NCI-H1092 (cell line): ENCODE data around the gene TNFRSF1B.

Experiments
- DNase-seq: peaks from one replicate; lab custom pipeline; 2025; lab: John Stamatoyannopoulos, UW

Gene TNFRSF1B

DNA sequence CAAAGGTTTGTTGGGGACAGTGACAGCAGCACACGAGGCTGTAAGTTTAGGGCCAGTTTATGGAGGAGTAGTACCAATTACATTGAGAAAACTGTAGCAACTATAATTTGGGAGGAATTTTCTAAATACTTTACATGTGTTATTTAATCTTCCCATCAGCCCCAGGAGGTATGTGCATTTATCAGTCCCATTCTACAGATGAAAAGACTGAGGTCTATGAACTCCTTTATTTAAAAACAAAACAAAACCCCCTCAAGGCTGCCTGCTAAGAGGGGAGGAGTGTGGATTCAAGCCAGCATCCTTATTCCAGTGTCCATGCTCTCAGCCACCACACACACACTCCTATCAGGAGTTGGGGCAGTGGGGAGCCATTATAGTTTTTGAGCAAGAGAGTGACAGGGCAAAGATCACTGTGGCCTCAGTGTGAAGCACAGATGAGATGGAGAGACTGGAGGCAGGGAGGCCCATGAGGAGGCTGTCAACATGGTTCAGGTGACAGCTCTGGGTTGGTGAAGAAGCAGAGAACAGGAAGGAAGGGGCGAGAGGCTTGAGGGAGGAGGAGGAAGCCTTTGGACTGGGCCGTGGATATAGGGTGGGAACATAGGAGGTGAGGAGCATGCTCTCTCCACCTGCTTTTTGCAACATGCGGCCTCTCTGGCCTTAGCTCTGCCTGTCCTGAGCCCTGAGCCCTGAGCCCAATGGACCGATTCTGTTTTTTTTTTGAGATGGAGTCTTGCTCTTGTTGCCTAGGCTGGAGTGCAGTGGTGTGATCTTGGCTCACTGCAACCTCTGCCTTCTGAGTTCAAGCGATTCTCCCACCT, 9.7 kb downstream of the TNFRSF1B start:
- DNase-seq = no peak

DNA sequence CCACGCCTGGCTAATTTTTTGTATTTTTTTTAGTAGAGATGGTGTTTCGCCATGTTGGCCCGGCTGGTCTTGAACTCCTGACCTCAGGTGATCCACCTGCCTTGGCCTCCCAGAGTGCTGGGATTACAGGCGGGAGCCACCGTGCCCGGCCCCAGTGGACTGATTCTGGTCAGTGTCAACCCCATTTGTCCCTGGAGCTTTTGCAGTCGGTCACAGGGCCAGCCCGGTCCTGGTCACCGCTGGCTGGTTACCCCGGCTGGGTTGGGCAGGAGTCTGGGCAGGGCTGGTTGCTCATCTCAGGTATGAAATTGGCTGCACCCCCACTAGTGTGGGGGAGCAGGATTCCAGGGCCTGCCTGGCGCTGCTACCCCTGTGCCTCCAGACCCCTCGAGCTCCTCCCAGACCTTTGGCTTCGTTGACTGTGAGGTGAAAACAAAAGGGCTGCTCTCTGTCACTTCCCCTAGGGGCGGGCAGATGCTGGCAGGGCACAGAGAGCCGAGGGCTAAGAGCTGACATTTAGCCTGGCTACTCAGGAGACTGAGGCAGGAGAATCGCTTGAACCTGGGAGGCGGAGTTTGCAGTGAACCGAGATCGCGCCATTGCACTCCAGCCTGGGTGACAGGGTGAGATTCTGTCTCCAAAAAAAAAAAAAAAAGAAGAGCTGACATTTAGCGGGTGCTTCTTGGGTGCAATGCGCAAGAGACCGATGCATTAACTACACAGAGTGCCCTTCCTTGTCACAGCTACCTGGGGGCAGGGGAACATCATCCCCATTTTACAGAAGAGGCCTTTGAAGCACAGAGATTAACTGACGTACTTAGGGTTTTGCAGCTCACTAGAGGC, 10.6 kb downstream of the TNFRSF1B start:
- DNase-seq = no peak

- DNase-seq = no peak
These were observed 11.2 kb downstream of the TNFRSF1B start for GRCh38 chr1:12177999-12178441.

DNA sequence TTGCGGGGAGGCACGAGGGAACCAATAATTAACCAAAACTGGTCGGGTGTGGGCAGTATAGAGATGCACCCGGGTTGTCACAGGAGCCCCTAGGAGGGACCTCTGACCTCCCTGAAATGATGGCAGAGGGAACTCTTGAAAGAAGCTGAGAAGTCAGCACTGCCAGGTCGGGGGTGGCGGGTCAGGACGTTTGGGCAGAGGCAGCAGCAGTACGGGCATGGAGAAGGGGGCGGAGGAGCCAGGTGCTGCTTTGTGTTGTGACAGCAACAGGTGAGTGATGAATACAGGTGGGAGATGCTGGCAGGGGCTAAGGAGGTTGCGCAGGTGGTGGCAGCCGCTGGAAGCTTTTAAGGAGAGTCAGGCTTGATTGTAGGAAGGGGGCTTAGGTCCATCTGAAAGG, 11.7 kb downstream of the TNFRSF1B start:
- DNase-seq = no peak

DNA sequence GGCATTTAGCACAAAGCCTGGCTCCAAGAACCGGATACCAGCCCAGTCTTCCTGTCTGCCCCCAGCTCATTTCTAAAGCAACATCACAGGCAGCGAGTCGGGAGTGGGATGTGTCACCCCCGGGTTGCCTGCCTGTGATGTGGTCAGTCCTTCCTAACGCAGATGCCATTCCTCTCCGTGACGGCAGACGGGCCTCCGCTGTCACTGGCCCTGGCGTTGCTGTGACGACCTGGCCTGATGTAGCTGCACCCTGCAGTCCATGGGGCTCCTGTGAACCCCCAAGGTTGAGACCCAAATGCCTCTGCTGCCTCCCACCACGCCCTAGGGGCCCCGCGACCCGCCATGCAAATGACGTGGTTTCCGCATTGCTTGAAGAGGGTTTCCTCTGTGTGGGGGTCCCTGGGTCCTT, 12.3 kb downstream of the TNFRSF1B start:
- DNase-seq = no peak

GRCh38 chr1:12179676-12180075, 12.9 kb downstream of the TNFRSF1B start:
- DNase-seq = no peak

DNA sequence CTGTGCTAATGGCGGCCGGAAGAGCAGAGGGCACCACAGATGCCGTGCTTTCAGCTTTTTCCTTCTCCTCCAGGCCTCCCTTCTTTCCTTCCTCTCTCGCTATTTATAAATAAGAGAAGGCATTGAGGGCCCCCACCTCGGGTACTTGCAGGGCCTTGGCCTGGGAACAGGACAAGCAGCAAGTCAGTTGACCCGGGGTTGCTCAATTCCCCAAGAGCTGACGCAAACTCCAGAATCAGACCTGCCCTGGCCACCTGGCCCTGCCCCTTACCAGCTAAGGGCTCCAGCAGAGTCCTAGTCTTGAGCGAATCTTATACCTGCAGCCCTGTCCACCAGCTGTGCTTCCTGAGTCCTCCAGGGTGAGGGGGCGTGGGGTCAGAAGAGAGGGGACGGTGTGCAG, 13.5 kb downstream of the TNFRSF1B start:
- no peak for DNase-seq

- no peak for DNase-seq
These were observed 14.1 kb downstream of the TNFRSF1B start for GRCh38 chr1:12180903-12181302.

DNA sequence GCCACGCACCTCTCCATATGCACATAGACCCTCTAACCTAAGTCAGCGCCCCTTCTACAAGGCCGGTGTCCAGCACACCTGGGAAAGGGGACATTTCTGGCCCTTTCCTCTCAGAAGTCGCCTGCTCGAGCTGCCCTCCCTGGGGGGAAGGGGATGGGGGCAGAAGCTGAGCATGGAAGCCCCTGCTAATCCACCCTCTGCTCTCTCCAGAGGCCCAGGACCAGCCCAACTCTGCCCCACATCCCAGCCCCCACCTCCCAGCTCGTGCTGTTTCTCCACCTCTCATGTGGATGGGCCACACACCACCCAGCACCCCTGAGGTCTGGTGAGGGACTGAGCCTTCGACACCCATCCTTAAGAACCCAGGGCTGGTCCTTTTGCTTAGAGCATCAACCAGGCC, 14.8 kb downstream of the TNFRSF1B start:
- no peak for DNase-seq

DNA sequence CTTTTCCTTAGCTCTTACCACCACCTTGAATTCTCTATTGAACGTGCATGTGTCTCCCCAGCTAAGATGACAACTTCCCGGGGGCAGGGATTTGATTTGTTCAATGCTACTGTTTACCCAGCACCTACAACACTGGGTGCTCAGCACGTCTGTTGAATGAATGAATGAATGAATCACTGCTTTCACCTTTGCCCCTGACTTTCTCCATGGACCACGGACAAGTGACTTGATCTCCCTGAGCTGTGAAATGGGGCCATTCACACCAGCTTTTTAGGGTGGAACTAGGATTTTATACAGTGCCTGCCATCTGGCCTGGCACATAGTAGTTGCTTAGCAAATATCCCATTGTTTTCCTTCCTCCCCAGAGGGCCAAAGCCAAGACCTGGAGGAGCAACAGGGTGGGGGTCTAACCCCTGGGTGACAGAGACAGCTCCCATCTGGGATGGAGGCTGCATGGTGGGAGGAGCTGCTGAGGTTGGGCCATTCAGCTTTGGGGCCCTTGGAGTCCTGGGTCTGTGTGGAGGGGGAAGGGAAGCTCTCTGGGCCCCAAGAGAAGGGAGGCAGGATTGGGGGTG, 15.7 kb downstream of the TNFRSF1B start:
- no peak for DNase-seq

GRCh38 chr1:12183095-12183794, 16.5 kb downstream of the TNFRSF1B start:
- no peak for DNase-seq

DNA sequence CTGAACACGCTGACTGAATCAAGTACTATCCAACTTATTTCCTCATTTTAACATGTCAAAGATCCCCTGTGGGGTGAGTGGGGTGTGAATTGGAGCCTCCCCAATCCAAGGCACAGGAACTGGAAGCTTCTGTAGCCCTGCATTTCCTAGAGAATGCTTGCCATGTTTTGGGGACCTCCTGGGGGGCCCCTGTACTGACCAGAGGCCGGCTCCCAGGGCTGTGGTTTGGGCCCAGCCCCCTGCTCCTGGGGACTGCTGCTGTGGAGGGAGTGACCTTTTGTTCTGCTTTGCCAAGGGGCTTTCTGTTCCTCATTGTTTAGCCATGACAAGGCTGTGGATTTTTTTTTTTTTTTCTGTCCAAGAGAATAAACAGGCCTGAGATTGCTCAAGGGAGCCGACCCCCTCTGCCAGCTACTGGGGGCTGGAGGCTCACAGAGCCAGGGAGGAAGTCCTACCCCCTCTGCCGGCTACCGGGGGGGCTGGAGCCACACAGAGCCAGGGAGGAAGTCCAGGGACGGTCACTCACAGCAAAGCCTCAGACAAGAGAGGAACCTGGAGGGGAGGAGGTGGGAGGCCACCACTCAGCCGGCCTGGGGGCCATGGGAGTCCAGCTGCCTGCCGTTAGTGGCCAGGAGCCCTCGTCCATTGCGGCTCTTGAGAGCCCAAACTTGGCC, 17.4 kb downstream of the TNFRSF1B start:
- no peak for DNase-seq

GRCh38 chr1:12185036-12185917, 18.5 kb downstream of the TNFRSF1B start:
- no peak for DNase-seq

- no peak for DNase-seq
These were observed 19.3 kb downstream of the TNFRSF1B start for GRCh38 chr1:12185918-12186678.

DNA sequence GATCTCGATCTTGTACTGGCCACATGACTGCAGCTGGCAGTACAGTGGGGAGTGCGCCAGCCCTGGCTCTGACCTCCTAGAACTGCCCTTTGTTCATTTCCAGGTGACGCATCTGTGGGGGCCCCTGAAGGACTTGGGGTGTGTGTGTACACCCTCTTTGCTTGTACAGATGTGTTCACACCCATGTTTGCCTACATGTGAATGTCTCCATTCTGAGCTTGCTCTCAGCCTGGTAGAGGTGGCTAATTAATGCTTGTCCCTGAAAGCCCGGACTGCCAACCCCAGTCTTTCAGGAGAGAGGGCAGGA, 19.8 kb downstream of the TNFRSF1B start:
- no peak for DNase-seq

DNA sequence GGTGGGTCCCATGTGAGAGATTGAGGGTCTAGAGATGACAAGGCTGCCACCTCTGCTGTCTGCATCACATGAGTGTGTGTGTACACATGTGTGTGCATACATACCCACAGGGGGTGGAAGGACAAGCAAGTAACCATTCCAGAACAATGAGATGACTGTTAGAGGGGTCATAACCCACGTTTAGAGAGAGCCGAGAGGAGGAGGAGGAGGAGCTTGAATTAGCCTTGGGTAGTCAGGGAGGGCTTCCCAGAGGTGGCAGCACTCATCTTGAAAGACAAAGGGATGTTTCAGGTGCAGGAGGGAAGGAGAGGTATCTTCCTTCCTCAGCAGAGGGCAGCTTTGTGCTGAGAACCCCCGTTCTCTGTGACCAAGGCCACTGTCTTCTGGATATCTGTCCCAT, 21.3 kb downstream of the TNFRSF1B start:
- DNase-seq = no peak

DNA sequence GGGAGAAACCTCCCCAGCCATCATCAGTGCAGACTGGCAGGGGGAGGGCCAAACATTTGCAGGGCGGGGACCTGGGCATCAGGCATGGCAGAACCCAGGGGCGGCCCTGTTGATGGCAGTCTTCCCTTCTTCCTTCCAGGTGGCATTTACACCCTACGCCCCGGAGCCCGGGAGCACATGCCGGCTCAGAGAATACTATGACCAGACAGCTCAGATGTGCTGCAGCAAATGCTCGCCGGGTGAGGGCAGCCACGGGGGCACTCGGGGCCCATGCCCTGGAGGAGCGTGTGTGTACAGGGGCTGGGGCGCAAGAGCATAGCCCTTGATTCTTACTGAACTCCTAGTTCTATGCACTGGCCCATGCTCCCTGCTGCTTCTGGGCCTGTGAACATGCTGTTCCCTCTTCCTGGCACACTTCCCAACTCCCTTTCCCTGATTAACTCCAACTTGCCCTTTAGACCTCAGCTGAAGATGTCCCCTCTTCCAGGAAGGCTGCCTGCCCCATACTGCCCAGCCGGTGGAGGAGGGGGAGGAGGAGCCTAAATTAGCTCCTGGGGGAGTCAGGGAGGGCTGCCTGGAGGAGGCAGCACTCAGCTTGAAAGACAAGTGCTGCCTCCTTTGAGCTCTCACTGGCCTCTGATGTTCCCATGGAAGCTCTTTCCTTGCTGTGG, 22.0 kb downstream of the TNFRSF1B start:
- no peak for DNase-seq

GRCh38 chr1:12189328-12189682, 22.5 kb downstream of the TNFRSF1B start:
- DNase-seq = no peak

DNA sequence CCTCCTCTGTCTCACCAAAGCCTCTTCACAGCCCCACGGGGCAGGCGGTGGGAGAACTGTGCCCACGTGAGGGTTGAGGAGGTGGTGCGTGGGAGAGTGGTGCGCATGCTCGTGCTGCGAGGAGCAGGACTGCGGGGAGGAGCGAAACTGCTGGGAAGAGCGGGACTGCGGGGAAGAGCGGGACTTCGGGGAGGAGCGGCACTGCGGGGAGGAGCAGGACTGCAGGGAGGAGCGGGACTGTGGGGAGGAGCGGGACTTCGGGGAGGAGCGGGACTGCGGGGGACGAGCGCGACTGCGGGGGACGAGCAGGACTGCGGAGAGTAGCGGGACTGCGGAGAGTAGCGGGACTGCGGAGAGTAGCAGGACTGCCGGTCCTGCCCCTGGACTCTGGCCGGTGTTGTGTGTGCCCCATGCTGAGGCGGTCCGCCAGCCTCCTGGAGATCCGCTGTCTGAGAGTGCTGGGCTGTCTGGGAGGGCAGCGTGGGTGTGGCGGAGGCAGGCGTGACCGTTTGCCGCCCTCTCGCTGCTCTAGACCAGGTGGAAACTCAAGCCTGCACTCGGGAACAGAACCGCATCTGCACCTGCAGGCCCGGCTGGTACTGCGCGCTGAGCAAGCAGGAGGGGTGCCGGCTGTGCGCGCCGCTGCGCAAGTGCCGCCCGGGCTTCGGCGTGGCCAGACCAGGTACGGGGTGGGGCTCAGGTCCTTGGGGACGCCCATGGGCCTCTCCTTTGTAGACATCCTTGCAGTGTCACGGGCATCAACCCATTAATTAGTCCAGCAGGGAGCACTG, 24.6 kb downstream of the TNFRSF1B start:
- DNase-seq = no peak
